Gastroesophageal sphincter (tissue), 3 donors: ENCODE data around the gene OR1E2.

Experiments
- CTCF ChIP-seq, 4 experiments: fragments of 200-600 bp in 2 of 4; fragments of 450-650 bp in 2 of 4; sonication (generic) in 1 of 4; IDR thresholded peaks; one replicate each; pipeline ENCODE4 v1.5.1; 2017 to 2019; ENCODE audit warnings: antibody characterized with exemption in 4 of 4, mild to moderate bottlenecking in 2 of 4, moderate library complexity in 2 of 4
- POLR2A ChIP-seq, 2 donors: fragments of 450-650 bp; IDR thresholded peaks; one replicate each; pipeline ENCODE4 v1.6.1; 2017; ENCODE audit warnings: antibody characterized with exemption in 2 of 2, mild to moderate bottlenecking in 2 of 2, moderate library complexity in 1 of 2
- POLR2AphosphoS5 ChIP-seq: sonication (generic); formaldehyde crosslinking; IDR thresholded peaks from one replicate; pipeline ENCODE4 v1.6.1; 2017; ENCODE audit warnings: antibody characterized with exemption

GRCh38 chr17:3411070-3411469 lies 22.6 kb downstream of the OR1E2 start, which contains the start of gene OR3A3:
- TF ChIP-seq CTCF (IDR thresholded peaks at IDR 0.05) (no peak), POLR2A (IDR thresholded peaks at IDR 0.05) (no peak), POLR2AphosphoS5 (no peak)
